HepG2 (cell line): ENCODE measurements around the gene WDR27. TPM values are rescaled to one million over a fixed set of nuclear protein-coding genes. Genes with fewer than 3 reads are reported as not detected.

Experiments used
- ATAC-seq: fragments of 200-7000 bp; cut with Tn5 transposase; 3 replicates; pipeline ENCODE4 v1.9.1; 2020; ENCODE audit warnings: mild to moderate bottlenecking, moderate library complexity
- BruUV-seq: library from RNA; stranded (reverse); fragments of 400-500 nt; replicated peaks from 2 replicates; lab custom pipeline; 2021; lab: Mats Ljungman, UMichigan
- CTCF ChIA-PET: fragments of 300-600 bp; formaldehyde crosslinking; extraction: SDS; loops from one replicate; lab custom pipeline; 2021; ENCODE audit warnings: low total read pairs, inconsistent platforms, low intra/inter-chr PET ratio; lab: Yijun Ruan, JAX
- POLR2A ChIA-PET: fragments of 350-600 bp; sonication (Branson Sonifier 250); formaldehyde crosslinking; loops from one replicate; lab custom pipeline; 2020; ENCODE audit warnings: antibody characterized with exemption, inconsistent platforms; lab: Yijun Ruan, JAX
- DNase-seq: peaks from one replicate; pipeline ENCODE4 v3.0.0-alpha.2; 2015; ENCODE audit warnings: low spot score
- FAIRE-seq: peaks from 3 replicates; lab custom pipeline; 2011; peaks lifted over from hg19 to GRCh38; lab: Jason Lieb, UNC
- H2AFZ ChIP-seq: one replicate; pipeline ENCODE4 v1.6.1; 2011; ENCODE audit warnings: low read length, inconsistent platforms
- H3K27ac ChIP-seq: fragments of 300-600 bp; 3 replicates; pipeline ENCODE4 v1.8.0; 2011; ENCODE audit warnings: mixed run types, mild to moderate bottlenecking, mixed read lengths, low read length, inconsistent platforms; ENCODE audit not compliant: insufficient read depth; ENCODE audit errors: extremely low read length
- H3K27me3 ChIP-seq, 2 experiments: fragments of 200-600 bp in 1 of 2; 2 replicates in 1 of 2; 3 replicates in 1 of 2; pipeline versions ENCODE4 v1.6.0 to v1.8.0; 2011; ENCODE audit warnings: low read length in 2 of 2, mild to moderate bottlenecking in 2 of 2, moderate library complexity in 2 of 2, inconsistent platforms in 1 of 2; ENCODE audit not compliant: insufficient read depth in 2 of 2, control insufficient read depth in 1 of 2
- H3K36me3 ChIP-seq, 2 experiments: fragments of 200-600 bp in 1 of 2; replicated peaks in 1 of 2; 2 replicates in 1 of 2; 3 replicates in 1 of 2; pipeline versions ENCODE4 v1.5.1 to v1.8.0; 2011; ENCODE audit warnings: low read length in 2 of 2, inconsistent platforms in 1 of 2; ENCODE audit not compliant: insufficient read depth in 2 of 2, control insufficient read depth in 1 of 2
- H3K4me1 ChIP-seq: 2 replicates; pipeline ENCODE4 v1.5.1; 2012; ENCODE audit warnings: low read length, inconsistent platforms; ENCODE audit not compliant: insufficient read depth
- H3K4me2 ChIP-seq: 2 replicates; pipeline ENCODE4 v1.6.0; 2011; ENCODE audit warnings: low read depth, low read length, inconsistent platforms
- H3K4me3 ChIP-seq, 3 experiments: fragments of 200-600 bp in 1 of 3; sonication (generic), shearing (Covaris generic) in 1 of 3; replicated peaks in 1 of 3; 2 replicates each; pipeline ENCODE4 v1.5.1; 2011 to 2016; ENCODE audit warnings: low read length in 3 of 3, inconsistent platforms in 2 of 3, low read depth in 2 of 3, mild to moderate bottlenecking in 2 of 3, control low read depth in 1 of 3, mixed read lengths in 1 of 3; ENCODE audit not compliant: insufficient read depth in 1 of 3
- H3K79me2 ChIP-seq: one replicate; pipeline ENCODE4 v1.6.1; 2011; ENCODE audit warnings: low read length, inconsistent platforms; ENCODE audit not compliant: insufficient read depth
- H3K9ac ChIP-seq: 2 replicates; pipeline ENCODE4 v1.6.0; 2011; ENCODE audit warnings: mild to moderate bottlenecking, low read depth, low read length, inconsistent platforms; ENCODE audit not compliant: insufficient read depth
- H3K9me3 ChIP-seq: 2 replicates; pipeline ENCODE4 v1.5.1; 2012; ENCODE audit warnings: mild to moderate bottlenecking, low read length
- H4K20me1 ChIP-seq: 2 replicates; pipeline ENCODE4 v1.6.0; 2011; ENCODE audit warnings: inconsistent platforms, mild to moderate bottlenecking, low read length, moderate library complexity; ENCODE audit not compliant: insufficient read depth
- DR1 ChIP-seq: sonication (generic); formaldehyde crosslinking; IDR thresholded peaks from 2 replicates; pipeline ENCODE4 v1.8.0; 2021; ENCODE audit warnings: mild to moderate bottlenecking, missing genetic modification reagents, inconsistent platforms
- GMEB1 ChIP-seq: sonication (generic); formaldehyde crosslinking; IDR thresholded peaks from 2 replicates; pipeline ENCODE4 v1.5.1; 2020; ENCODE audit warnings: missing genetic modification reagents, mild to moderate bottlenecking, borderline replicate concordance
- HOXA9 ChIP-seq: sonication (generic); formaldehyde crosslinking; IDR thresholded peaks from 2 replicates; pipeline ENCODE4 v1.8.1; 2022; ENCODE audit warnings: missing genetic modification reagents, mild to moderate bottlenecking, moderate library complexity, borderline replicate concordance
- MEF2D ChIP-seq: sonication (generic); formaldehyde crosslinking; IDR thresholded peaks from 2 replicates; pipeline ENCODE4 v1.5.1; 2020; ENCODE audit warnings: mild to moderate bottlenecking, missing genetic modification reagents
- NR2F2 ChIP-seq: IDR thresholded peaks from 2 replicates; pipeline ENCODE4 v1.6.1; 2012; ENCODE audit warnings: low read depth, inconsistent platforms, borderline replicate concordance
- PAWR ChIP-seq: sonication (generic); formaldehyde crosslinking; IDR thresholded peaks from 2 replicates; pipeline ENCODE4 v1.4.0; 2020; ENCODE audit warnings: missing genetic modification reagents, mild to moderate bottlenecking, borderline replicate concordance
- PAXIP1 ChIP-seq: sonication (generic); formaldehyde crosslinking; conservative IDR thresholded peaks from 2 replicates; pipeline ENCODE4 v1.4.0; 2020; ENCODE audit warnings: mild to moderate bottlenecking, missing genetic modification reagents, moderate library complexity
- PITX1 ChIP-seq: sonication (generic); formaldehyde crosslinking; IDR thresholded peaks from 2 replicates; pipeline ENCODE4 v1.5.1; 2020; ENCODE audit warnings: mild to moderate bottlenecking, missing genetic modification reagents
- SCMH1 ChIP-seq: sonication (generic); formaldehyde crosslinking; IDR thresholded peaks from 2 replicates; pipeline ENCODE4 v1.9.0; 2021; ENCODE audit warnings: missing genetic modification reagents, mild to moderate bottlenecking, borderline replicate concordance
- SMAD3 ChIP-seq: sonication (generic); formaldehyde crosslinking; IDR thresholded peaks from 2 replicates; pipeline ENCODE4 v1.4.0; 2020; ENCODE audit warnings: missing genetic modification reagents
- ZBTB20 ChIP-seq: sonication (generic); formaldehyde crosslinking; IDR thresholded peaks from 2 replicates; pipeline ENCODE4 v1.8.1; 2023; ENCODE audit warnings: missing genetic modification reagents, low read depth, mild to moderate bottlenecking, borderline replicate concordance
- ZC3H13 ChIP-seq: sonication (generic); formaldehyde crosslinking; IDR thresholded peaks from 2 replicates; pipeline ENCODE4 v1.8.1; 2023; ENCODE audit warnings: mild to moderate bottlenecking, missing genetic modification reagents, moderate library complexity
- ZNF549 ChIP-seq: sonication (generic); formaldehyde crosslinking; IDR thresholded peaks from 2 replicates; pipeline ENCODE4 v1.5.0; 2020; ENCODE audit warnings: missing genetic modification reagents
- ZNF710 ChIP-seq: sonication (generic); formaldehyde crosslinking; IDR thresholded peaks from 2 replicates; pipeline ENCODE4 v1.5.0; 2020; ENCODE audit warnings: mild to moderate bottlenecking, missing genetic modification reagents, borderline replicate concordance
- ZNF775 ChIP-seq: sonication (generic); formaldehyde crosslinking; IDR thresholded peaks from 2 replicates; pipeline ENCODE4 v1.4.0; 2020; ENCODE audit warnings: missing genetic modification reagents, mild to moderate bottlenecking, moderate library complexity, borderline replicate concordance
- ZNF841 ChIP-seq: sonication (generic); formaldehyde crosslinking; IDR thresholded peaks from 2 replicates; pipeline ENCODE4 v1.8.1; 2023; ENCODE audit warnings: missing genetic modification reagents, borderline replicate concordance
- ZNF891 ChIP-seq: sonication (generic); formaldehyde crosslinking; IDR thresholded peaks from 2 replicates; pipeline ENCODE4 v1.5.0; 2020; ENCODE audit warnings: mild to moderate bottlenecking, missing genetic modification reagents
- WGBS: methylation state at CpG from one replicate; pipeline ENCODE4 v1.1.6; 2017; ENCODE audit warnings: low lambda C conversion rate; 5-methylcytosine and 5-hydroxymethylcytosine counted together
- in situ Hi-C: cut with HindIII; loops from 2 replicates; pipeline ENCODE4 v1.10.0; 2017; ENCODE audit warnings: low pct_unique_long_range_greater_than_20kb; ENCODE audit not compliant: extremely low pct_ligation_motif_present
- intact Hi-C: fragments of 100-400 bp; cut with micrococcal nuclease; formaldehyde crosslinking; loops from one replicate; pipeline ENCODE4 v1.10.0; 2022; ENCODE audit not compliant: unreplicated experiment
- polyA plus RNA-seq, 8 experiments: library from polyadenylated mRNA; depleted of rRNA in 3 of 8; stranded (reverse) in 7 of 8; unstranded in 1 of 8; fragments of >200 nt; fragmentation: Illumina TruSeq in 4 of 8; extraction: Trizol in 4 of 8; gene quantifications; 2 replicates each; pipeline versions ENCODE4 v1.2.1 to v1.2.3, GENCODE V29; 2011 to 2016; ENCODE audit warnings: low read depth in 4 of 8, missing spikeins in 1 of 8, mixed read lengths in 1 of 8; ENCODE audit not compliant: insufficient read depth in 1 of 8
- total RNA-seq, 5 experiments: library from RNA; depleted of rRNA; stranded (reverse); fragments of >200 nt; fragmentation: Illumina TruSeq; extraction: Trizol; gene quantifications; 2 replicates each; pipeline ENCODE4 v1.2.3, GENCODE V29; 2016; ENCODE audit warnings: low read depth in 1 of 5

WDR27 gene
- total and polyA plus RNA-seq, 2 of the 13 experiments (the other 11 are each of a cell fraction or from before 2014, with no cell fraction given), result 34.1 to 80.3 TPM

- CTCF ChIA-PET, result no interaction called here
- Histone ChIP-seq H3K4me3 (peak overlapping the region in 2 of 3 experiments; percentile 75 to 92; a peak in 2 of 6 replicates), H3K27ac (peak overlapping the region; percentile 100), H3K36me3 (no peaks in the 10 kb centered on the region), H3K4me1 (peaks cover 40% of the 10 kb centered on the region), H3K4me2 (peak overlapping the region; percentile 94), H2AFZ (no peak overlapping the region), H3K79me2 (peaks cover 24% of the 10 kb centered on the region), H3K27me3 (no peaks in the 10 kb centered on the region; a peak in 1 of 5 replicates), H4K20me1 (peaks cover 23% of the 10 kb centered on the region), H3K9ac (peak overlapping the region; percentile 100; the same call in 1 of the 2 replicates), H3K9me3 (no peaks in the 10 kb centered on the region)
- ATAC-seq, result no peak
- POLR2A ChIA-PET, result interaction anchor here (1.1 to 5.7 kb wide), 7 partner anchors 11 to 827 kb away, joined by 5 to 92 read pairs (median 41); partner anchors contain the start of genes C6orf120, DYNLT2, ERMARD and PSMB1
- in situ Hi-C loops (no loop called here), intact Hi-C loops (no loop called here)
- BruUV-seq, result no TSS peak
- FAIRE-seq, result no peak
- no peak for DNase-seq
- WGBS, result 92% methylated on average over 1 of the region's 1 CpG
- TF ChIP-seq HOXA9 (CRISPR knock-in tag) (no peak), ZBTB20 (peak; percentile 42; the same call in 1 of the 2 replicates), SMAD3 (0 out of 2 replicates have a peak, but pooled peaks have one; percentile 2), NR2F2 (0 out of 2 replicates have a peak, but pooled peaks have one; percentile 4), PITX1 (peak; percentile 3; the same call in 1 of the 2 replicates), ZC3H13 (CRISPR knock-in tag) (peak; percentile 43; the same call in 1 of the 2 replicates), ZNF841 (CRISPR knock-in tag) (0 out of 2 replicates have a peak, but pooled peaks have one; percentile 10), SCMH1 (CRISPR knock-in tag) (no peak), ZNF710 (no peak), GMEB1 (0 out of 2 replicates have a peak, but pooled peaks have one; percentile 6), PAWR (CRISPR knock-in tag) (0 out of 2 replicates have a peak, but pooled peaks have one; percentile 71), ZNF891 (no peak), ZNF549 (CRISPR knock-in tag) (no peak), DR1 (no peak), MEF2D (CRISPR knock-in tag) (0 out of 2 replicates have a peak, but pooled peaks have one; percentile 9), ZNF775 (0 out of 2 replicates have a peak, but pooled peaks have one; percentile 35), PAXIP1 (peak; percentile 21; the same call in 1 of the 2 replicates)
Observed at GRCh38 chr6:169726049-169726400, 24.2 kb upstream of the WDR27 start.
